Transverse colon (tissue), 4 donors: Measurements from ENCODE around the gene EPS8L3. TPM values are rescaled to one million over a fixed set of nuclear protein-coding genes. Genes with fewer than 3 reads are reported as not detected.
A peak's percentile ranks its signal among the peaks of the same experiment; 100 is the strongest.
"Not testable (repeated sequence)": the region's sequence is repeated elsewhere in the genome, so short reads cannot be mapped to it uniquely, and the experiment has no call there.

Experiments used
- DNase-seq: peaks from one replicate; pipeline ENCODE4 v3.0.0-alpha.2; 2019
- H3K27ac ChIP-seq, 4 donors: fragments of 200-600 bp; sonication (generic); 2 replicates each; pipeline ENCODE4 v1.5.1; 2016 to 2018; ENCODE audit warnings: inconsistent platforms in 4 of 4
- H3K27me3 ChIP-seq: fragments of 200-600 bp; sonication (generic); 2 replicates; pipeline ENCODE4 v1.5.1; 2017; ENCODE audit warnings: inconsistent platforms
- H3K36me3 ChIP-seq, 4 donors: fragments of 200-600 bp; sonication (generic); 2 replicates each; pipeline ENCODE4 v1.5.1; 2017 to 2019; ENCODE audit warnings: inconsistent platforms in 4 of 4
- H3K4me1 ChIP-seq, 4 donors: fragments of 200-600 bp; sonication (generic); 2 replicates each; pipeline ENCODE4 v1.5.1; 2017 to 2020; ENCODE audit warnings: inconsistent platforms in 4 of 4
- H3K4me3 ChIP-seq, 4 donors: fragments of 200-600 bp; sonication (generic); 1 replicate in 1 of 4; 2 replicates in 3 of 4; pipeline versions ENCODE4 v1.5.1 to v1.6.1; 2017 to 2019; ENCODE audit warnings: inconsistent platforms in 4 of 4
- H3K9me3 ChIP-seq, 2 donors: fragments of 200-600 bp; sonication (generic); 2 replicates each; pipeline ENCODE4 v1.5.1; 2017 to 2019; ENCODE audit warnings: inconsistent platforms in 2 of 2
- CTCF ChIP-seq, 5 experiments: fragments of 200-600 bp in 3 of 5; fragments of 450-650 bp in 2 of 5; sonication (generic) in 3 of 5; IDR thresholded peaks; 1 replicate in 2 of 5; 2 replicates in 3 of 5; pipeline ENCODE4 v1.5.1; 2016 to 2017; ENCODE audit warnings: antibody characterized with exemption in 5 of 5, inconsistent platforms in 3 of 5, mild to moderate bottlenecking in 2 of 5, moderate library complexity in 1 of 5
- EP300 ChIP-seq: sonication (generic); formaldehyde crosslinking; IDR thresholded peaks from one replicate; pipeline ENCODE4 v1.6.1; 2017; ENCODE audit warnings: antibody characterized with exemption, low read depth
- POLR2A ChIP-seq: fragments of 450-650 bp; IDR thresholded peaks from one replicate; pipeline ENCODE4 v1.6.1; 2016; ENCODE audit warnings: antibody characterized with exemption, mild to moderate bottlenecking, moderate library complexity
- POLR2AphosphoS5 ChIP-seq, 3 donors: sonication (generic); formaldehyde crosslinking; IDR thresholded peaks; one replicate each; pipeline ENCODE4 v1.6.1; 2016; ENCODE audit warnings: antibody characterized with exemption in 3 of 3
- WGBS, 2 donors: methylation state at CpG; one replicate each; pipeline ENCODE4 v1.1.5; 2018; ENCODE audit warnings: low coverage in 1 of 2; 5-methylcytosine and 5-hydroxymethylcytosine counted together
- in situ Hi-C, 4 donors: fragments of 200-750 bp; cut with MboI; loops; one replicate each; pipeline versions ENCODE4 v1.15.0 to v1.15.1; 2017; ENCODE audit warnings: low sequenced_read_pairs in 3 of 4, low pct_ligation_motif_present in 1 of 4, low pct_unique_long_range_greater_than_20kb in 1 of 4
- intact Hi-C: fragments of 100-400 bp; cut with DNase I; formaldehyde crosslinking; loops from one replicate; pipeline ENCODE4 v1.15.1; 2023; ENCODE audit warnings: low total_unique reads
- total RNA-seq, 4 donors: library from RNA; depleted of rRNA; stranded (reverse); fragments of >200 nt; gene quantifications; one replicate each; pipeline ENCODE4 v1.1.0, GENCODE V29; 2016

The EPS8L3 gene
- total RNA-seq, 4 donors from 2014 or later: 228 to 468 (median 363) TPM

- no peak overlapping the region for H3K4me3 ChIP-seq
- in situ Hi-C loops: no loop called here
- H3K36me3 ChIP-seq: no peaks in the 10 kb centered on the region
- peak overlapping the region; percentile 19 to 46 (median 38) for H3K27ac ChIP-seq
- no peaks in the 10 kb centered on the region for H3K9me3 ChIP-seq
- DNase-seq: no peak
- TF ChIP-seq EP300 (no peak), POLR2AphosphoS5 (IDR thresholded peaks at IDR 0.05) (no peak), CTCF (IDR thresholded peaks at IDR 0.05) (no peak), POLR2A (no peak)
- 83 to 100% methylated on average over 2 to 16 of the region's 17 CpGs for whole genome bisulfite sequencing, 2 donors
- intact Hi-C loops: loop anchor here (10.0 kb wide), 1 partner anchor 52 kb away; no protein-coding TSS in a partner anchor
- H3K27me3 ChIP-seq: no peaks in the 10 kb centered on the region
- peaks cover 7 to 37% (median 12%) of the 10 kb centered on the region in 4 donors for H3K4me1 ChIP-seq
These were observed 38.6 kb upstream of the EPS8L3 start for GRCh38 chr1:109802136-109802900.

GRCh38 chr1:109801791-109802135, 38.0 kb upstream of the EPS8L3 start:
- H3K4me3 ChIP-seq: no peak overlapping the region
- 69 to 77% methylated on average over 3 of the region's 3 CpGs for WGBS, 2 donors
- H3K27ac ChIP-seq: no peak overlapping the region
- in situ Hi-C loops (no loop called here), intact Hi-C loops (loop anchor here (10.0 kb wide), 1 partner anchor 53 kb away; no protein-coding TSS in a partner anchor)
- H3K27me3 ChIP-seq: no peaks in the 10 kb centered on the region
- DNase-seq: peak; percentile 6
- H3K36me3 ChIP-seq: no peaks in the 10 kb centered on the region
- H3K4me1 ChIP-seq: peaks cover 8 to 38% (median 14%) of the 10 kb centered on the region in 4 donors
- no peaks in the 10 kb centered on the region for H3K9me3 ChIP-seq
- TF ChIP-seq POLR2AphosphoS5 (IDR thresholded peaks at IDR 0.05) (no peak), EP300 (no peak), CTCF (IDR thresholded peaks at IDR 0.05) (no peak), POLR2A (no peak)

DNA sequence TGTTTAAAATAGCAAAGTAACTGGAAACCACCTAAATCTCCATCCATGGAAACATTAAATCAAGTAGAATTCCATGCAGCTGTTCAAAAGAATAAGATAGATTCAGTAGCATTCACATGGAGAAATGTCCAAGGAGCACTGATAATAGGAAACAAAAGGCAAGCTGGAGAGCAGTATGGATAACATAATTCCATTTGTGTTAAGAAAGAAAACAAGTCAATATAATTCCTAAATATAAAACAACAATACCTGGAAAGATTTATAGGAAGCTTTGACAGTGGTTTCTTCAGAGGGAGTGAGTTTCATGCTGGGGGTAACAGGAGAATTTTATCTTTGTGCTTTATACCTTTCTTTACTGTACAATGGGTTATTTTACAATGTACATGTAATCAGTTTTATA, 36.6 kb upstream of the EPS8L3 start:
- no peak for TF ChIP-seq EP300
- TF ChIP-seq CTCF (IDR thresholded peaks at IDR 0.05): no peak
- no peak for TF ChIP-seq POLR2A
- TF ChIP-seq POLR2AphosphoS5 (IDR thresholded peaks at IDR 0.05): no peak
- no peak for DNase-seq
- Histone ChIP-seq H3K27ac (no peak overlapping the region), H3K4me1 (peaks cover 8 to 42% (median 20%) of the 10 kb centered on the region in 4 donors), H3K27me3 (no peaks in the 10 kb centered on the region), H3K36me3 (no peaks in the 10 kb centered on the region), H3K4me3 (no peak overlapping the region), H3K9me3 (no peaks in the 10 kb centered on the region)
- intact Hi-C loops: loop anchor here (10.0 kb wide), 1 partner anchor 55 kb away; no protein-coding TSS in a partner anchor
- in situ Hi-C loops: no loop called here

GRCh38 chr1:109799445-109799844, 35.7 kb upstream of the EPS8L3 start:
- no peak for DNase-seq
- intact Hi-C loops (no loop called here), in situ Hi-C loops (loop anchor here in 2 of 4 donors (10.0 to 25.0 kb wide), 2 partner anchors 105 to 113 kb away; partner anchors contain the start of gene CSF1 (in 1 of the 2))
- no peak for TF ChIP-seq POLR2A
- TF ChIP-seq POLR2AphosphoS5 (IDR thresholded peaks at IDR 0.05): no peak
- TF ChIP-seq CTCF (IDR thresholded peaks at IDR 0.05): no peak
- TF ChIP-seq EP300: no peak
- no peaks in the 10 kb centered on the region for H3K36me3 ChIP-seq
- no peak overlapping the region for H3K4me3 ChIP-seq
- WGBS, 2 donors: 42% methylated on average over 1 of the region's 1 CpG; no CpG with 5 or more reads in 1 of the 2 donors
- H3K27ac ChIP-seq: no peak overlapping the region
- H3K9me3 ChIP-seq: no peaks in the 10 kb centered on the region
- H3K27me3 ChIP-seq: no peaks in the 10 kb centered on the region
- H3K4me1 ChIP-seq: peaks cover 15 to 51% (median 27%) of the 10 kb centered on the region in 4 donors

GRCh38 chr1:109797303-109797595, 33.5 kb upstream of the EPS8L3 start:
- H3K4me3 ChIP-seq, DNase-seq, H3K36me3 ChIP-seq, H3K9me3 ChIP-seq, intact Hi-C loops, H3K27me3 ChIP-seq: not testable (repeated sequence)
- H3K27ac ChIP-seq: peak overlapping the region; percentile 36 to 75 (median 73)
- 51 to 76% methylated on average over 3 to 5 of the region's 5 CpGs for WGBS, 2 donors
- peaks cover 32 to 59% (median 44%) of the 10 kb centered on the region in 4 donors for H3K4me1 ChIP-seq
- in situ Hi-C loops: loop anchor here in 2 of 4 donors (10.0 to 25.0 kb wide), 2 partner anchors 108 to 115 kb away; partner anchors contain the start of gene CSF1 (in 1 of the 2)
